ENCODE data around the gene MRPL14. TPM values are rescaled to one million over a fixed set of nuclear protein-coding genes. Genes with fewer than 3 reads are reported as not detected.

Gene MRPL14
- total RNA-seq = 10 to 100 TPM; 45.7 to 74.3 (median 52.0) TPM

GRCh38 chr6:44127186-44128019 lies at the start of gene MRPL14, which contains the start of gene TMEM63B:
Gene MRPL14 (minus strand): TSS chr6:44127452. CDS start chr6:44116611, 10,841 bp downstream.
Gene TMEM63B (plus strand): TSS chr6:44127554. CDS start chr6:44134585, 7,031 bp downstream.
- intact Hi-C loops (cut with DNase I; ENCODE audit: low total_unique reads) = no loop called here
- no peak for TF ChIP-seq CTCF (IDR thresholded peaks at IDR 0.05)
- TF ChIP-seq POLR2A (IDR thresholded peaks at IDR 0.05) = no peak
- 1 to 3% methylated on average over 16 to 49 of the region's 80 CpGs for WGBS, 2 donors
- peak; percentile 75 to 96 for DNase-seq (ENCODE audit: low spot score in 2 of 2)
- H3K4me3 ChIP-seq (ENCODE audit: low read depth, poor library complexity, severe bottlenecking) = peak within 1 kb of the TSS; percentile 75

- intact Hi-C loops (cut with DNase I; ENCODE audit: low total_unique reads) = no loop called here
- 75 to 80% methylated on average over 15 of the region's 15 CpGs for WGBS, 2 donors
- no peak for DNase-seq (ENCODE audit: low spot score in 2 of 2)
- TF ChIP-seq POLR2A (IDR thresholded peaks at IDR 0.05) (no peak), CTCF (IDR thresholded peaks at IDR 0.05) (no peak)
- H3K4me3 ChIP-seq (ENCODE audit: low read depth, poor library complexity, severe bottlenecking) = no peak overlapping the region
Measured at GRCh38 chr6:44176130-44176761, 49.0 kb upstream of the MRPL14 start.

- H3K4me3 ChIP-seq (ENCODE audit: low read depth, poor library complexity, severe bottlenecking) = no peak overlapping the region
- intact Hi-C loops (cut with DNase I; ENCODE audit: low total_unique reads) = loop anchor here (5.0 kb wide), 2 partner anchors 64 to 84 kb away; partner anchors contain the start of gene SLC35B2
- peak; percentile 86 to 97 for DNase-seq (ENCODE audit: low spot score in 2 of 2)
- TF ChIP-seq POLR2A (IDR thresholded peaks at IDR 0.05) (no peak), CTCF (IDR thresholded peaks at IDR 0.05) (peak in 1 of 3 donors; percentile 94)
- WGBS, 2 donors = 25 to 31% methylated on average over 15 of the region's 15 CpGs
Measured at GRCh38 chr6:44172731-44173500, 45.7 kb upstream of the MRPL14 start.

- DNase-seq (ENCODE audit: low spot score in 2 of 2) = no peak
- 81 to 82% methylated on average over 12 of the region's 12 CpGs for WGBS, 2 donors
- TF ChIP-seq CTCF (IDR thresholded peaks at IDR 0.05) = no peak
- no peak for TF ChIP-seq POLR2A (IDR thresholded peaks at IDR 0.05)
- H3K4me3 ChIP-seq (ENCODE audit: low read depth, poor library complexity, severe bottlenecking) = no peak overlapping the region
- intact Hi-C loops (cut with DNase I; ENCODE audit: low total_unique reads) = loop anchor here (5.0 kb wide), 2 partner anchors 65 to 85 kb away; partner anchors contain the start of gene SLC35B2
Measured at GRCh38 chr6:44171899-44172546, 44.8 kb upstream of the MRPL14 start.
